ENCODE data around the gene CD248.

GRCh38 chr11:66318600-66318970 lies 1.7 kb upstream of the CD248 start:
- TF ChIP-seq SUZ12 (IDR thresholded peaks at IDR 0.05) (no peak), LEF1 (IDR thresholded peaks at IDR 0.05; ENCODE audit: borderline replicate concordance) (no peak), ELF4 (IDR thresholded peaks at IDR 0.05) (no peak), NFRKB (IDR thresholded peaks at IDR 0.05) (no peak), BHLHE40 (IDR thresholded peaks at IDR 0.05; ENCODE audit: borderline replicate concordance) (no peak), FOXM1 (IDR thresholded peaks at IDR 0.05; ENCODE audit: borderline replicate concordance) (no peak), FOXK2 (IDR thresholded peaks at IDR 0.05) (no peak)
